ENCODE measurements around the gene DNAH8. TPM values are rescaled to one million over a fixed set of nuclear protein-coding genes. Genes with fewer than 3 reads are reported as not detected.

The DNAH8 gene
- total RNA-seq, 1 experiment from 2014 or later, result not detected

DNA sequence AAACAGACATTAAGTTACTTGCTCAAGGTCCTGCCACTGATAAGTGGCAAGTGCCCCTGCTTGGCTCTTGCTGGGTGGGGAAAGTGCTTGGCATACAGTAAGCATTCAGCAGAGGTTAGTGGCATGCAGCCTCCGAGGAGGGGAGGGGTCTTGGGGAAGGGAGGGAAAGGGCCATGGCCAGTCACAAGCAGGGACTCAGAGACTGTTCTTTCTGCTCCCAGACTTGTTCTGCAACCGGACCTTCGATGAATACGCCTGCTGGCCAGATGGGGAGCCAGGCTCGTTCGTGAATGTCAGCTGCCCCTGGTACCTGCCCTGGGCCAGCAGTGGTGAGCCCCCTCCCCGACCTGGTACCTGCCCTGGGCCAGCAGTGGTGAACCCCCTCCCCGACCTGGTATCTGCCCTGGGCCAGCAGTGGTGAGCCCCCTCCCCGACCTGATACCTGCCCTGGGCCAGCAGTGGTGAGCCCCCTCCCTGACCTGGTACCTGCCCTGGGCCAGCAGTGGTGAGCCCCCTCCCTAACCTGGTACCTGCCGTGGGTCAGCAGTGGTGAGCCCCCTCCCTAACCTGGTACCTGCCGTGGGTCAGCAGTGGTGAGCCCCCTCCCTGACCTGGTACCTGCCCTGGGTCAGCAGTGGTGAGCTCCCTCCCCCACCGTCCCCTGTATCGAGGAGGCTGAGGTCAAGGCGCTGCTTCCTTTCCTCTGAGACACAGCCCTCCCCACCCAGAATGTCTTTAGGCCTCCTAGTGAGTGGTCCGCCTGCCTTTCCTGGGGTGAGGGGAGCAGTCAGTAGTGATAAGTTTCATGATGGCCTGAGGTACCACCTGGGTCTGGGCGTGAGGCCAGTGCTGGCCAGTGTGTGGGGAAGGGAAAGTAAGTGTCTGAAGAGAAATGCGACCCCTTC, 342.4 kb downstream of the DNAH8 start:
- H3K9me2 ChIP-seq (replicated peaks; ENCODE audit: insufficient read depth, low read length), result no peaks in the 10 kb centered on the region

GRCh38 chr6:39058471-39059147, 343.5 kb downstream of the DNAH8 start:
- Histone ChIP-seq H3K36me3 (ENCODE audit: insufficient read depth, low read length) (no peaks in the 10 kb centered on the region), H3K27ac (ENCODE audit: low read length) (no peak overlapping the region), H3K9me2 (replicated peaks; ENCODE audit: insufficient read depth, low read length) (no peaks in the 10 kb centered on the region), H4K20me1 (ENCODE audit: insufficient read depth, low read depth, low read length) (no peaks in the 10 kb centered on the region), H3K4me2 (ENCODE audit: low read depth, low read length, poor library complexity, severe bottlenecking) (no peak overlapping the region), H3K4me3 (ENCODE audit: low read length) (no peak overlapping the region), H2AFZ (ENCODE audit: low read length) (no peak overlapping the region), H3K79me2 (ENCODE audit: low read length) (no peaks in the 10 kb centered on the region), H3K9me3 (ENCODE audit: low read length) (no peaks in the 10 kb centered on the region), H3K4me1 (ENCODE audit: low read length) (no peaks in the 10 kb centered on the region), H3K9ac (ENCODE audit: low read length) (no peak overlapping the region), H3K27me3 (ENCODE audit: low read length) (no peaks in the 10 kb centered on the region)
- no peak for DNase-seq

More for the DNA sequence above, 342.4 kb downstream of the DNAH8 start:
- Histone ChIP-seq H3K4me3 (ENCODE audit: low read length) (no peak overlapping the region), H2AFZ (ENCODE audit: low read length) (no peak overlapping the region), H3K27ac (ENCODE audit: low read length) (no peak overlapping the region), H4K20me1 (ENCODE audit: insufficient read depth, low read depth, low read length) (no peaks in the 10 kb centered on the region), H3K36me3 (ENCODE audit: insufficient read depth, low read length) (no peaks in the 10 kb centered on the region), H3K79me2 (ENCODE audit: low read length) (no peaks in the 10 kb centered on the region), H3K27me3 (ENCODE audit: low read length) (no peaks in the 10 kb centered on the region), H3K4me2 (ENCODE audit: low read depth, low read length, poor library complexity, severe bottlenecking) (no peak overlapping the region), H3K9me3 (ENCODE audit: low read length) (no peaks in the 10 kb centered on the region), H3K9ac (ENCODE audit: low read length) (no peak overlapping the region), H3K4me1 (ENCODE audit: low read length) (no peaks in the 10 kb centered on the region)
- DNase-seq, result no peak

DNA sequence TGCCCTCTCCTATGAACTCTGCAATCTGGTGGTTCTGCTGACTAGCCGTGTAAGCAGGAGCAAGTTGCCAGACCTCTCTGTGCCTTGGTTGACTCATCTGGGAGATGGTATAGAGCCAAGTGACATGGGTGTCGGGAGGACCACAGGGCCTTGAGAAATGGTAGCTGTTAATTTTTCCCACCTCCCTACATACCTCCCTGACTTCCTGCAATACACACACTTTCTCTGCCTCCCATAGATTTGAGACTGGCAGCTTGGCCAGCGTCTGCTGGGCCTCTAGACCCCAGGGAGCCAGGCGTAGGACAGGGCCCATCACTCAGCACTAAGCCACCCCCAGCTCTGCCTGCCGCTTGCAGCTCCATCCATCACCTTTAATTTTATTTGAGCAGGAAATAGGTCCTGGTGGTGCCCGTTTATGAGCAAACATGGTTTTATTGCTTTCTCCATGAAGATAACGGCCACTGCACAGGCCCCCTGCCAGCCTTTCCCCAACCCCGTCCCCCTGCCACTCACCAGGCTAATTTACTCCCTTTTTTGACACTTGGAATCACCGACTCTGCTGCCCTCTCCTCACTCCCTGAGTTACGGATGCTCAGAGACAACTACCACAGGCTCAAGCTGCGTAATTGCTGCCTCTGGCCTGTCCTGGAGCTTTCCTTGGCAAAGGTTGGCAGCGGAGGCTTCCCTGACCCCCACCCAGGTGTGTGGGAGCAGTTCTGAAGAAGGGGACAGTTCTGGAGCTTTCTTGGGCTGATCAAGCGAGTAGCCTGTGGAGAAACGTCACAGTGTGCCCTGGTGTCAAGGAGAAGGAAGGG, 344.6 kb downstream of the DNAH8 start:
- no peak overlapping the region for H3K4me3 ChIP-seq (ENCODE audit: low read length)
- H3K9me3 ChIP-seq (ENCODE audit: low read length), result no peaks in the 10 kb centered on the region
- no peak for DNase-seq
- no peak overlapping the region for H3K9ac ChIP-seq (ENCODE audit: low read length)
- no peaks in the 10 kb centered on the region for H3K79me2 ChIP-seq (ENCODE audit: low read length)
- H3K36me3 ChIP-seq (ENCODE audit: insufficient read depth, low read length), result no peaks in the 10 kb centered on the region
- H3K4me1 ChIP-seq (ENCODE audit: low read length), result no peaks in the 10 kb centered on the region
- no peaks in the 10 kb centered on the region for H3K27me3 ChIP-seq (ENCODE audit: low read length)
- no peak overlapping the region for H3K27ac ChIP-seq (ENCODE audit: low read length)
- H3K4me2 ChIP-seq (ENCODE audit: low read depth, low read length, poor library complexity, severe bottlenecking), result no peak overlapping the region
- H4K20me1 ChIP-seq (ENCODE audit: insufficient read depth, low read depth, low read length), result no peaks in the 10 kb centered on the region
- H2AFZ ChIP-seq (ENCODE audit: low read length), result no peak overlapping the region
- no peaks in the 10 kb centered on the region for H3K9me2 ChIP-seq (replicated peaks; ENCODE audit: insufficient read depth, low read length)

DNA sequence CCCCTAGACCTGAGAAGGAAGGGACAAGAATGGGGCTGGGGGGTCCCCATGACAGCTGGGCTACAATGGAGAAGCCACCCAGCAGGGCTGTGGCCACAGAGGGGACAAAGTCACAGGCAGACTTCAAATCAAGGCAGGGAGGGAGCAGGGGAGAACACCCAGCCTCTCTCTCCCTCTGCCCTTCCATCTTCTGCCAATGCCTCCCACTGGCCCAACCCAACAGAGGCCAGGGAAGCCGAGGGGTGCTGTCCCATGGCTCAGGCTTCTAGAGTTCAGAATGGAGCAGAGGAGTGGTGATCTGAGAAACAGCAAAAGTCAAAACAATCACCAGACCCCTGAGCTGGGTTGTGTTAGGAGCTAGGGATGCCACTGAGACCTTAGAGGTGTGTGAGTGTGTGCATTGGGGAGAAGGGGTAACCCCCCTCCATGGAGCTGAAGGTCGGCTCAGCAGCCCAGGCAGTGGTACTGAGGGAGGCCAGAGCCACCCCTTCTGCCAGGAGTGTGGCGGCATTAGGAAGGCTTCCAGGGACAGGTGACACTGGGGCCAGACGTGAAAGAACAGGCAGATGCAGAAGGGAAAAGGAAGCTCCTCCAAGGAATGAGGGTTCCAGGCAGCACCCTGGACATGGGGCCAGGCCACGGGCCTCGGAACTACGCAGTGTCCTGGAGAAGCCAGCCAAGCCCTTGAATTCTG, 345.5 kb downstream of the DNAH8 start:
- Histone ChIP-seq H3K4me3 (ENCODE audit: low read length) (no peak overlapping the region), H3K27ac (ENCODE audit: low read length) (no peak overlapping the region), H3K4me2 (ENCODE audit: low read depth, low read length, poor library complexity, severe bottlenecking) (no peak overlapping the region), H2AFZ (ENCODE audit: low read length) (no peak overlapping the region), H3K9me2 (replicated peaks; ENCODE audit: insufficient read depth, low read length) (no peaks in the 10 kb centered on the region), H3K9me3 (ENCODE audit: low read length) (no peaks in the 10 kb centered on the region), H3K27me3 (ENCODE audit: low read length) (no peaks in the 10 kb centered on the region), H3K36me3 (ENCODE audit: insufficient read depth, low read length) (no peaks in the 10 kb centered on the region), H3K9ac (ENCODE audit: low read length) (no peak overlapping the region), H4K20me1 (ENCODE audit: insufficient read depth, low read depth, low read length) (no peaks in the 10 kb centered on the region), H3K79me2 (ENCODE audit: low read length) (no peaks in the 10 kb centered on the region), H3K4me1 (ENCODE audit: low read length) (no peaks in the 10 kb centered on the region)
- DNase-seq, result no peak

- Histone ChIP-seq H3K4me3 (ENCODE audit: low read length) (no peak overlapping the region), H3K27me3 (ENCODE audit: low read length) (no peaks in the 10 kb centered on the region), H2AFZ (ENCODE audit: low read length) (no peak overlapping the region), H3K4me1 (ENCODE audit: low read length) (no peaks in the 10 kb centered on the region), H3K27ac (ENCODE audit: low read length) (no peak overlapping the region), H3K9me3 (ENCODE audit: low read length) (no peaks in the 10 kb centered on the region), H3K79me2 (ENCODE audit: low read length) (no peaks in the 10 kb centered on the region), H3K9me2 (replicated peaks; ENCODE audit: insufficient read depth, low read length) (no peaks in the 10 kb centered on the region), H4K20me1 (ENCODE audit: insufficient read depth, low read depth, low read length) (no peaks in the 10 kb centered on the region), H3K9ac (ENCODE audit: low read length) (no peak overlapping the region), H3K4me2 (ENCODE audit: low read depth, low read length, poor library complexity, severe bottlenecking) (no peak overlapping the region), H3K36me3 (ENCODE audit: insufficient read depth, low read length) (no peaks in the 10 kb centered on the region)
- DNase-seq, result no peak
Observed at GRCh38 chr6:39061182-39061581, 346.1 kb downstream of the DNAH8 start.

- no peak for DNase-seq
- H3K9me3 ChIP-seq (ENCODE audit: low read length), result no peaks in the 10 kb centered on the region
- no peaks in the 10 kb centered on the region for H3K9me2 ChIP-seq (replicated peaks; ENCODE audit: insufficient read depth, low read length)
- no peak overlapping the region for H3K4me2 ChIP-seq (ENCODE audit: low read depth, low read length, poor library complexity, severe bottlenecking)
- no peak overlapping the region for H3K4me3 ChIP-seq (ENCODE audit: low read length)
- no peaks in the 10 kb centered on the region for H4K20me1 ChIP-seq (ENCODE audit: insufficient read depth, low read depth, low read length)
- no peaks in the 10 kb centered on the region for H3K36me3 ChIP-seq (ENCODE audit: insufficient read depth, low read length)
- no peaks in the 10 kb centered on the region for H3K79me2 ChIP-seq (ENCODE audit: low read length)
- no peak overlapping the region for H3K9ac ChIP-seq (ENCODE audit: low read length)
- no peaks in the 10 kb centered on the region for H3K27me3 ChIP-seq (ENCODE audit: low read length)
- no peak overlapping the region for H2AFZ ChIP-seq (ENCODE audit: low read length)
- H3K27ac ChIP-seq (ENCODE audit: low read length), result no peak overlapping the region
- no peaks in the 10 kb centered on the region for H3K4me1 ChIP-seq (ENCODE audit: low read length)
Observed at GRCh38 chr6:39061588-39061987, 346.5 kb downstream of the DNAH8 start.

- Histone ChIP-seq H3K4me2 (ENCODE audit: low read depth, low read length, poor library complexity, severe bottlenecking) (no peak overlapping the region), H3K4me3 (ENCODE audit: low read length) (no peak overlapping the region), H3K79me2 (ENCODE audit: low read length) (no peaks in the 10 kb centered on the region), H3K27ac (ENCODE audit: low read length) (no peak overlapping the region), H4K20me1 (ENCODE audit: insufficient read depth, low read depth, low read length) (no peaks in the 10 kb centered on the region), H3K9me2 (replicated peaks; ENCODE audit: insufficient read depth, low read length) (no peaks in the 10 kb centered on the region), H3K36me3 (ENCODE audit: insufficient read depth, low read length) (no peaks in the 10 kb centered on the region), H3K27me3 (ENCODE audit: low read length) (no peaks in the 10 kb centered on the region), H2AFZ (ENCODE audit: low read length) (no peak overlapping the region), H3K9me3 (ENCODE audit: low read length) (no peaks in the 10 kb centered on the region), H3K4me1 (ENCODE audit: low read length) (no peaks in the 10 kb centered on the region), H3K9ac (ENCODE audit: low read length) (no peak overlapping the region)
- DNase-seq, result no peak
Observed at GRCh38 chr6:39062014-39062740, 347.1 kb downstream of the DNAH8 start.

Measured in Karpas-422 (cell line).